K562 (cell line): ENCODE data around the gene CTXND1. TPM values are rescaled to one million over a fixed set of nuclear protein-coding genes. Genes with fewer than 3 reads are reported as not detected.
A peak's percentile ranks its signal among the peaks of the same experiment; 100 is the strongest.
"Not testable (repeated sequence)": the region's sequence is repeated elsewhere in the genome, so short reads cannot be mapped to it uniquely, and the experiment has no call there.

ENCODE experiments used
- ATF1 ChIP-seq, 2 experiments: fragments of 450-650 bp in 1 of 2; IDR thresholded peaks; 2 replicates each; pipeline ENCODE4 v1.6.1; 2016; ENCODE audit warnings: missing compliant biosample characterization in 1 of 2, missing genetic modification characterization in 1 of 2
- ATF6 ChIP-seq: sonication (generic); formaldehyde crosslinking; IDR thresholded peaks from 2 replicates; pipeline ENCODE4 v1.4.0; 2020; ENCODE audit warnings: mild to moderate bottlenecking, missing genetic modification reagents
- CC2D1A ChIP-seq: fragments of 450-650 bp; IDR thresholded peaks from 2 replicates; pipeline ENCODE4 v1.6.1; 2017; ENCODE audit warnings: mild to moderate bottlenecking
- CREM ChIP-seq: IDR thresholded peaks from 2 replicates; pipeline ENCODE4 v1.6.1; 2014; ENCODE audit warnings: antibody characterized with exemption, low read depth
- ETV1 ChIP-seq: fragments of 450-650 bp; conservative IDR thresholded peaks from 2 replicates; pipeline ENCODE4 v1.6.1; 2016; ENCODE audit warnings: missing genetic modification characterization, control low read depth, low read depth, missing compliant biosample characterization
- GABPA ChIP-seq: fragments of 200-800 bp; sonication (Bioruptor generic); conservative IDR thresholded peaks from 2 replicates; pipeline ENCODE4 v1.6.1; 2016; ENCODE audit warnings: low read depth, missing genetic modification characterization, missing compliant biosample characterization
- GATAD2A ChIP-seq: fragments of 450-650 bp; IDR thresholded peaks from 2 replicates; pipeline ENCODE4 v1.6.1; 2017
- KLF16 ChIP-seq: IDR thresholded peaks from 2 replicates; pipeline ENCODE4 v1.6.1; 2016; ENCODE audit warnings: antibody characterized with exemption
- MAFF ChIP-seq: IDR thresholded peaks from 2 replicates; pipeline ENCODE4 v1.6.1; 2012; ENCODE audit warnings: low read length, improper control_type of control experiment
- MYNN ChIP-seq, 2 experiments: sonication (generic); formaldehyde crosslinking in 1 of 2; IDR thresholded peaks; 2 replicates each; pipeline versions ENCODE4 v1.5.0 to v1.6.1; 2016 to 2020; ENCODE audit warnings: antibody characterized with exemption in 1 of 2, missing genetic modification reagents in 1 of 2
- PHTF2 ChIP-seq: fragments of 250-450 bp; sonication (Bioruptor Pico); IDR thresholded peaks from 2 replicates; pipeline ENCODE4 v1.5.0; 2021; ENCODE audit warnings: mild to moderate bottlenecking
- PTRF ChIP-seq: fragments of 450-650 bp; IDR thresholded peaks from 2 replicates; pipeline ENCODE4 v1.6.1; 2016; ENCODE audit warnings: mild to moderate bottlenecking, missing genetic modification characterization, missing compliant biosample characterization
- RBM25 ChIP-seq: fragments of 200-400 bp; formaldehyde crosslinking; IDR thresholded peaks from 2 replicates; pipeline ENCODE4 v1.6.1; 2018; ENCODE audit warnings: low read length, low read depth, moderate library complexity; ENCODE audit not compliant: severe bottlenecking
- RCOR1 ChIP-seq, 2 experiments: IDR thresholded peaks; 2 replicates each; pipeline ENCODE4 v1.6.1; 2012; ENCODE audit warnings: low read depth in 2 of 2, low read length in 2 of 2, borderline replicate concordance in 1 of 2, improper control_type of control experiment in 1 of 2
- SOX6 ChIP-seq: fragments of 450-650 bp; IDR thresholded peaks from 2 replicates; pipeline ENCODE4 v1.6.1; 2014; ENCODE audit warnings: mild to moderate bottlenecking
- SUPT5H ChIP-seq: fragments of 450-650 bp; IDR thresholded peaks from 2 replicates; pipeline ENCODE4 v1.6.1; 2016
- TAF1 ChIP-seq: IDR thresholded peaks from 2 replicates; pipeline ENCODE4 v1.6.1; 2011; ENCODE audit warnings: mild to moderate bottlenecking, low read length, moderate library complexity; ENCODE audit not compliant: insufficient read depth, control insufficient read depth, severe bottlenecking; ENCODE audit errors: extremely low read depth
- ZBTB7A ChIP-seq: IDR thresholded peaks from 2 replicates; pipeline ENCODE4 v1.6.1; 2011; ENCODE audit warnings: low read depth, mild to moderate bottlenecking, low read length, moderate library complexity, borderline replicate concordance; ENCODE audit not compliant: control insufficient read depth
- ZNF41 ChIP-seq: fragments of 250-450 bp; sonication (Bioruptor Pico); conservative IDR thresholded peaks from 2 replicates; pipeline ENCODE4 v1.4.0; 2020; ENCODE audit warnings: mild to moderate bottlenecking
- polyA plus RNA-seq, 8 experiments: library from polyadenylated mRNA; depleted of rRNA in 4 of 8; stranded (reverse) in 5 of 8; unstranded in 3 of 8; fragments of >200 nt; fragmentation: Nextera tagmentation in 2 of 8; fragmentation: Illumina TruSeq in 1 of 8; extraction: Ambion mirVana in 2 of 8; extraction: Trizol in 1 of 8; gene quantifications; 2 replicates each; pipeline versions ENCODE4 v1.2.1 to v1.2.3, GENCODE V29; 2011 to 2014; ENCODE audit warnings: inconsistent platforms in 1 of 8, missing spikeins in 1 of 8
- total RNA-seq, 7 experiments: library from RNA; depleted of rRNA in 6 of 7; stranded (reverse); fragments of >200 nt in 6 of 7; fragmentation: Illumina TruSeq in 2 of 7; extraction: Trizol in 2 of 7; gene quantifications; 2 replicates each; pipeline versions ENCODE4 v1.2.1 to v1.2.3, GENCODE V29; 2011 to 2021; ENCODE audit warnings: low replicate concordance in 1 of 7
- TF ChIP-seq, protein P1 (sequence below): fragments of 450-650 bp; IDR thresholded peaks from 2 replicates; pipeline ENCODE4 v1.6.1; 2016
- TF ChIP-seq, protein P2 (sequence below): IDR thresholded peaks from 2 replicates; pipeline ENCODE4 v1.6.1; 2014; ENCODE audit warnings: antibody characterized with exemption

Gene CTXND1
- total and polyA plus RNA-seq, 9 of the 15 experiments (the other 6 are each of a cell fraction or from before 2014, with no cell fraction given): 0.04 TPM; not detected in 7

DNA sequence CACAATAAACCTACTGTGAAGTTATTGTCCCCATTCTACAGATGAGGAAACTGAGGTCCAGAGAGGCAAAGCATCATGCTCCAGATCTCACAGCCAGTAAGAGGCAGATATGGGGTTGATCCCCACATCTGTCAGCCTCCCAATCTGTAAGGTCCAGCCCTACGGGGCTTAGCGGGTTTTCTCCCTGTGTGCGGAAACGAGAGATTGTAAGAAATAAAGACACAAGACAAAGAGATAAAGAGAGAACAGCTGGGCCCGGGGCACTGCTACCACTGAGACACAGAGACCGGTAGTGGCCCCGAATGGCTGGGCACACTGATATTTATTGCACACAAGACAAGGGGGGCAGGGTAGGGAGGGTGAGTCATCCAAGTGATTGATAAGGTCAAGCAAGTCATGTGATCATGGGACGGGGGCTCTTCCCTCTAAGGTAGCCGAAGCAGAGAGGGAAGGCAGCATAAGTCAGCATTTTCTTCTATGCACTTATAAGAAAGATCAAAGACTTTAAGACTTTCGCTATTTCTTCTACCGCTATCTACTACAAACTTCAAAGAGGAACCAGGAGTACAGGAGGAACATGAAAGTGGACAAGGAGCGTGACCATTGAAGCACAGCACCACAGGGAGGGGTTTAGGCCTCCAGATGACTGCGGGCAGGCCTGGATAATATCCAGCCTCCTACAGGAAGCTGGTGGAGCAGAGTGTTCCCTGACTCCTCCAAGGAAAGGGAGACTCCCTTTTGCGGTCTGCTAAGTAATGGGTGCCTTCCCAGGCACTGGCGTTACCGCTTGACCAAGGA, 96.4 kb downstream of the CTXND1 start (continued):
- TF ChIP-seq RBM25 (peak; percentile 97), RCOR1 (IDR thresholded peaks at IDR 0.05; ENCODE audit: borderline replicate concordance in 1 of 2, low read depth in 2 of 2, low read length in 2 of 2) (peak in 1 of 2 experiments; percentile 80; a peak in 3 of 4 replicates), ZBTB7A (peak; percentile 42; the same call in 1 of the 2 replicates), ATF6 (CRISPR knock-in tag) (0 out of 2 replicates have a peak, but pooled peaks have one; percentile 38), PHTF2 (CRISPR knock-in tag) (0 out of 2 replicates have a peak, but pooled peaks have one; percentile 10), MYNN (IDR thresholded peaks at IDR 0.05) (peak; percentile 80), MAFF (peak; percentile 65), CC2D1A (peak; percentile 72; the same call in 1 of the 2 replicates), GABPA (tag) (peak; percentile 30; the same call in 1 of the 2 replicates), CREM (peak; percentile 63; the same call in 1 of the 2 replicates), TAF1 (peak; percentile 24), SUPT5H (peak; percentile 35; the same call in 1 of the 2 replicates), ZNF41 (CRISPR knock-in tag) (0 out of 2 replicates have a peak, but pooled peaks have one; percentile 12), ATF1 (tag; IDR thresholded peaks at IDR 0.05) (peak; percentile 66), PTRF (tag) (0 out of 2 replicates have a peak, but pooled peaks have one; percentile 33), ETV1 (tag) (peak; percentile 17; the same call in 1 of the 2 replicates), GATAD2A (0 out of 2 replicates have a peak, but pooled peaks have one; percentile 19), KLF16 (peak; percentile 76; the same call in 1 of the 2 replicates), SOX6 (peak; percentile 64)
- not testable (repeated sequence) for TF ChIP-seq MYNN, ATF1 (CRISPR knock-in tag; IDR thresholded peaks at IDR 0.05)
- TF ChIP-seq, protein P1, sequence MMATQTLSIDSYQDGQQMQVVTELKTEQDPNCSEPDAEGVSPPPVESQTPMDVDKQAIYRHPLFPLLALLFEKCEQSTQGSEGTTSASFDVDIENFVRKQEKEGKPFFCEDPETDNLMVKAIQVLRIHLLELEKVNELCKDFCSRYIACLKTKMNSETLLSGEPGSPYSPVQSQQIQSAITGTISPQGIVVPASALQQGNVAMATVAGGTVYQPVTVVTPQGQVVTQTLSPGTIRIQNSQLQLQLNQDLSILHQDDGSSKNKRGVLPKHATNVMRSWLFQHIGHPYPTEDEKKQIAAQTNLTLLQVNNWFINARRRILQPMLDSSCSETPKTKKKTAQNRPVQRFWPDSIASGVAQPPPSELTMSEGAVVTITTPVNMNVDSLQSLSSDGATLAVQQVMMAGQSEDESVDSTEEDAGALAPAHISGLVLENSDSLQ: peak; percentile 86
- TF ChIP-seq, protein P2, sequence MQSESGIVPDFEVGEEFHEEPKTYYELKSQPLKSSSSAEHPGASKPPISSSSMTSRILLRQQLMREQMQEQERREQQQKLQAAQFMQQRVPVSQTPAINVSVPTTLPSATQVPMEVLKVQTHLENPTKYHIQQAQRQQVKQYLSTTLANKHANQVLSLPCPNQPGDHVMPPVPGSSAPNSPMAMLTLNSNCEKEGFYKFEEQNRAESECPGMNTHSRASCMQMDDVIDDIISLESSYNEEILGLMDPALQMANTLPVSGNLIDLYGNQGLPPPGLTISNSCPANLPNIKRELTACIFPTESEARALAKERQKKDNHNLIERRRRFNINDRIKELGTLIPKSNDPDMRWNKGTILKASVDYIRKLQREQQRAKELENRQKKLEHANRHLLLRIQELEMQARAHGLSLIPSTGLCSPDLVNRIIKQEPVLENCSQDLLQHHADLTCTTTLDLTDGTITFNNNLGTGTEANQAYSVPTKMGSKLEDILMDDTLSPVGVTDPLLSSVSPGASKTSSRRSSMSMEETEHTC: peak; percentile 91
